ENCODE data around the gene TSPAN15. TPM values are rescaled to one million over a fixed set of nuclear protein-coding genes. Genes with fewer than 3 reads are reported as not detected.
A peak's percentile ranks its signal among the peaks of the same experiment; 100 is the strongest.

Gene TSPAN15
- total and polyA plus RNA-seq, 2 experiments from 2014 or later = 252 to 289 TPM

DNA sequence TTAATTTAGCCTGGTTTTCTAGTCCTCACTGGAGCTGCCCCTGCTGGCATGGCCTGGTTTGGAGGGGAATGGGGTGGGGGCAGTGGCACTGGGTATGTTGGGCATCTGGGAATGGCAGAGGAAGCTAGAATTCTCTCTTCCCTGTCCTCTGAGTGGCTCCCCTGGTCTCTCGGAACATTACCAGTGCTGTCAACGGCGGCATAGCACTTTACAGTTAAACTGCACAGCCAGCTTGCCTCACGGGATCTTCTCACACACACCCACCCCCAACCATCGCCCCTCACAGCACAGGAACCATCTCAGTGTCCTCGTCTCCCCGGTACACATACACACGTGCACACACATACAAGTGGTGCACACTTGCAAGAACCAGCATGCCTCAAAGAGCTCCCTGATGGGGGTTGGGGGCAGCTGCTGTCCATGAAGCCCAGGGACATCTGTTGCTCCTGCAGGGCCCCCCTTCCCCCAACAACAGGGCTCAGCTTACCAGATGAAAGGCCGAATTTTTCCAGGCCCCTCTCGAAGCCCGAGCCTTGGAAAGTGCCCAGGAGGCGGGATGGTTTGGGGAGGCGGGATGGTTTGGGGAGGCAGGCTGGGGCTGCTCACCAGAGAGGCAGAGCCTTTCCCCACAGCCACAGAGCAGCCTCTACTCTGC lies 41.0 kb downstream of the TSPAN15 start:
- DNase-seq (ENCODE audit: low read depth in 1 of 2, low spot score in 1 of 2) = no peak
- TF ChIP-seq, protein P1, sequence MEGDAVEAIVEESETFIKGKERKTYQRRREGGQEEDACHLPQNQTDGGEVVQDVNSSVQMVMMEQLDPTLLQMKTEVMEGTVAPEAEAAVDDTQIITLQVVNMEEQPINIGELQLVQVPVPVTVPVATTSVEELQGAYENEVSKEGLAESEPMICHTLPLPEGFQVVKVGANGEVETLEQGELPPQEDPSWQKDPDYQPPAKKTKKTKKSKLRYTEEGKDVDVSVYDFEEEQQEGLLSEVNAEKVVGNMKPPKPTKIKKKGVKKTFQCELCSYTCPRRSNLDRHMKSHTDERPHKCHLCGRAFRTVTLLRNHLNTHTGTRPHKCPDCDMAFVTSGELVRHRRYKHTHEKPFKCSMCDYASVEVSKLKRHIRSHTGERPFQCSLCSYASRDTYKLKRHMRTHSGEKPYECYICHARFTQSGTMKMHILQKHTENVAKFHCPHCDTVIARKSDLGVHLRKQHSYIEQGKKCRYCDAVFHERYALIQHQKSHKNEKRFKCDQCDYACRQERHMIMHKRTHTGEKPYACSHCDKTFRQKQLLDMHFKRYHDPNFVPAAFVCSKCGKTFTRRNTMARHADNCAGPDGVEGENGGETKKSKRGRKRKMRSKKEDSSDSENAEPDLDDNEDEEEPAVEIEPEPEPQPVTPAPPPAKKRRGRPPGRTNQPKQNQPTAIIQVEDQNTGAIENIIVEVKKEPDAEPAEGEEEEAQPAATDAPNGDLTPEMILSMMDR (IDR thresholded peaks at IDR 0.05; ENCODE audit: low read depth, low read length) = no peak
- H3K9me3 ChIP-seq (ENCODE audit: low read depth) = no peaks in the 10 kb centered on the region
- peaks cover 15% of the 10 kb centered on the region for H3K36me3 ChIP-seq
- H3K27me3 ChIP-seq = no peaks in the 10 kb centered on the region
- H3K27ac ChIP-seq = peak overlapping the region; percentile 16
- peaks cover 23% of the 10 kb centered on the region for H3K4me1 ChIP-seq (ENCODE audit: low read depth)
- no peak overlapping the region for H3K4me3 ChIP-seq

DNA sequence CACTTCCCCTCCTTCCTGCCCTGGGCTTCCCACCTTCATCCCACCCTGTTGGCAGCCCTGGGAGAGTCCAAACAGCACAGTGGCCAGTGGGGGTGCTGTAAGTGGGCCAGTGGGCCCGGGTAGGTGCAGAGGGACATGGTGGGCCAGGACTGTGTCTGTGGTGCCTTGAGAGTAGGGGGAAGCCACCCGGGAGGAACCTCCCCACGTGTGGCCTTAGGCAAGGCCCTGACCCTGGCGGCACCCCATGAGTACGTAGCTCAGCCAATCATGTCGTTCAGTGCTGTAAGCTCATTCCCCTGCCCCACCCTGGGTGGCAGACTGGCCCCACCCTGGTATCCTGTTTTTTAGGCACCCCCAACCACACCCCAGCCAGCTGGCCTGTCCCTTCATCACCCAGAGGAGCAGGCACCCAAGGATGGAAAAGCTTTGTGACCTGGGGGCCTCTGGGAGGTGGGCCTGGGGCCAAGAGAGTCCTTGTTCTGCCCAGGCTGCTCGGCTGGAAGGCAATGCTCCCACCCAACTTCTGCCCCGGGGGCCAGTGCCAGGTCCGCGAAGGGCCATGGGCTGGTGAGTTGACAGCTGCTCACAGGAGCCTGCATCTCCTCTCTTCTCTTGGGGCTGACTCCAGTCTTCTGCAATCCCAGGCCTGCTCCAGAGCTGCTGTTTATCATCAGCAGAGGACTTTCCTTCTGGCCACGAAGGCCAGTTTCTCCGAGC lies 41.6 kb downstream of the TSPAN15 start:
- Histone ChIP-seq H3K27me3 (no peaks in the 10 kb centered on the region), H3K9me3 (ENCODE audit: low read depth) (no peaks in the 10 kb centered on the region), H3K36me3 (peaks cover 18% of the 10 kb centered on the region), H3K4me1 (ENCODE audit: low read depth) (peaks cover 25% of the 10 kb centered on the region), H3K27ac (no peak overlapping the region), H3K4me3 (no peak overlapping the region)
- no peak for DNase-seq (ENCODE audit: low read depth in 1 of 2, low spot score in 1 of 2)
- TF ChIP-seq, protein P1 (IDR thresholded peaks at IDR 0.05; ENCODE audit: low read depth, low read length) = no peak

DNA sequence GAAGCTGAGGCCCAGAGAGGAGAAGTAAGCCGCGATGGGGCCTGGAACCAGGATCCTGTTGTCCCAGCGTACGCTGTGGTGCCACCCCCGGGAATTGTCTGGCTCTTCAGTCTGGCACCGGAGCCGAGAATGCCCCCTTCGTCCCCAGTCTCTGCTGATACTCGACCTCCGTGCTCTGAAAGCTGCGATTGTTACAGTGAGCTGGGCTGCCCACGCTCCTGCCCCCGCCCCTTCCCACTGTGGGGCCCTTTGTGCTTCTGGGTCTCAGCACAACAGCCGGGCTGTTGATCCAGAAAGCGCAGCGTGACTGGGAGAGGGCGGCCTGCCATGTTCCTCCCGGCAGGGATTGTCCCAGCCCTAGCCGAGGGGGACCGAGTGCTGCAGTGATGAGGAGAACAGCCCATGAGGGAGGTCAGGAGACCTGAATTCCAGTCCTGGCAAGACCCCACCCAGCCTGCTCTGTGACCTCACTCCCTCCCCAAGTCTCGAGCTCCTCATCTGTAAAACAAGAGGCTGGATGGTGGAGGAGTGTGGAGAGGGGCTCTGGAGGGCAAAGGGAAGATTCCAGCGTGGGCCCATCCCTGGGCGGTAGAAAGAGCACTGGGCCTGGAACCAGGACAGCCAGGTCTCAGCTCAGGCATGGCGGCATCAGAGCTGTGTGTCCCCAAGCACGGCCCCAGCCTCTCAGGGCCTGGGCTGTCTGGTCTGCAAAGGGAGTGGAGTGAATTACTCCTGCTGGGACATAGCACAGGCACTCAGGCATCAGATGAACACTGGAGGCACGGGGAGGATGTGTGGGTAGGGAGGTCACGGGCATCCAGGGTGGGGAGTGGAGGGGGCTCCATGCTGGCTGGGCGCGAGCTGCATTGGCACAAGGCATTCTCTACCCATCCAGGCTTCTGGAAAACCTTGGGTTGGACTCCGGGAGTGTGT lies 43.6 kb downstream of the TSPAN15 start:
- H3K4me1 ChIP-seq (ENCODE audit: low read depth) = peaks cover 32% of the 10 kb centered on the region
- no peak overlapping the region for H3K4me3 ChIP-seq
- H3K27me3 ChIP-seq = no peaks in the 10 kb centered on the region
- peaks cover 20% of the 10 kb centered on the region for H3K36me3 ChIP-seq
- TF ChIP-seq, protein P1 (IDR thresholded peaks at IDR 0.05; ENCODE audit: low read depth, low read length) = no peak
- no peaks in the 10 kb centered on the region for H3K9me3 ChIP-seq (ENCODE audit: low read depth)
- peak overlapping the region; percentile 21 for H3K27ac ChIP-seq
- no peak for DNase-seq (ENCODE audit: low read depth in 1 of 2, low spot score in 1 of 2)

DNA sequence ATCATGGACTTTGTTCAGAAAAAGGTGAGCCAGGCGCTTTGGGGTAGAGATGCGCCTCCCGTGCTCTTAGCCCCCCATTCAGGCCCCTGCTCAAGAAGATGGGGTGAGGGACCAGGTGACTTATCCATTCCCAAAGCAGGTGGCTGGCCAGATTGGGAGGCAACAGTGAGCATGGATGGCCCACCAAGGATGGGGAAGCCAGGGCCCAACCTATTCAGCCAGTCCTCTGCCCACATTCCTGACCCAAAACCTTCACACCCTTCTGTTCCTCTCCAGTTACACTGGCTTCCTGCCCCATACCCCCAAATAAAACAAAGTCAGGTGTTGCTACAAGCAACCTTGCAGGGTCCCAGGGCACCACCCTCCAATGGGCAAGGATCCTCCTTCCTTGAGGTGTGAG lies 44.4 kb downstream of the TSPAN15 start:
- Histone ChIP-seq H3K27me3 (no peaks in the 10 kb centered on the region), H3K4me3 (no peak overlapping the region), H3K9me3 (ENCODE audit: low read depth) (no peaks in the 10 kb centered on the region), H3K4me1 (ENCODE audit: low read depth) (peaks cover 32% of the 10 kb centered on the region), H3K27ac (no peak overlapping the region), H3K36me3 (peaks cover 23% of the 10 kb centered on the region)
- no peak for DNase-seq (ENCODE audit: low read depth in 1 of 2, low spot score in 1 of 2)
- TF ChIP-seq, protein P1 (IDR thresholded peaks at IDR 0.05; ENCODE audit: low read depth, low read length) = no peak
